PC-3 (cell line): ENCODE data around the gene CLCF1.

Source experiments
- EZH2 ChIP-seq: fragments of 300-600 bp; sonication (generic); IDR thresholded peaks from one replicate; pipeline ENCODE4 v1.6.1; 2017; ENCODE audit warnings: antibody characterized with exemption, mild to moderate bottlenecking, low read length; ENCODE audit not compliant: unreplicated experiment
- EZH2phosphoT487 ChIP-seq: fragments of 300-600 bp; sonication (generic); IDR thresholded peaks from 2 replicates; pipeline ENCODE4 v1.6.1; 2018; ENCODE audit warnings: mild to moderate bottlenecking, antibody characterized with exemption, low read length, borderline replicate concordance
- TF ChIP-seq, protein P1 (sequence below): fragments of 300-600 bp; sonication (generic); conservative IDR thresholded peaks from 2 replicates; pipeline ENCODE4 v1.5.1; 2017; ENCODE audit warnings: antibody characterized with exemption, low read depth, mild to moderate bottlenecking, low read length

DNA sequence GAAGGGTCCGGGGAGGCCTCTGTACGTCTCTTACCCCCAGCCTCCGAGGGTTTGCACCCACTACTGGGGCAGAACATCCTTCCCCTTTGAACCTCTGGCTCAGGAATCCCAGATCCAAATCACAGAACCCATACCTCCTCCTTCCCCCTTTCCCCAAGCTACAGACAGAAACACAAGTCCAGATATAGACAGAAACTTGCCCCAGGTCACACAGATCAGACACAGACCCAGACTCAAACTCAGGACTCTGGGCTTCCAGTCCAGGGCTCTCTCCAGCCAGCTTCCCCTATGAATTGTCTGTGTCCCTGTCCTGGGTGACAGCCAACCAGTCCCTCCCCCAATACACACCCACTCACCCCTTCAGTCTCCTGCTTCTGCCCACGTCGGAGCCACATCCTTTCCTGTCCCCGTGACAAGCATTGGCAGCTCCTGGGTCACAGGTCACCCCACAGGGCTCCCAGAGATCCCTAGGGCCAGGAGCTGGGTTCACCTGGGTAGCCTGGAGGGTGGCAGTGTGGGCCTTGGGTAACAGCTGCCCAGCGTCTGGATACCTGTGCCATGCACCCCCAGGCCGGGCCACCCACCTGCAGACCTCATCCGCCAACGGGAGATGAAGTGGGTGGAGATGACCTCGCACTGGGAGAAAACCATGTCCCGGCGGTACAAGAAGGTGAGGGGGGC lies 31.3 kb upstream of the CLCF1 start:
- TF ChIP-seq, protein P1, sequence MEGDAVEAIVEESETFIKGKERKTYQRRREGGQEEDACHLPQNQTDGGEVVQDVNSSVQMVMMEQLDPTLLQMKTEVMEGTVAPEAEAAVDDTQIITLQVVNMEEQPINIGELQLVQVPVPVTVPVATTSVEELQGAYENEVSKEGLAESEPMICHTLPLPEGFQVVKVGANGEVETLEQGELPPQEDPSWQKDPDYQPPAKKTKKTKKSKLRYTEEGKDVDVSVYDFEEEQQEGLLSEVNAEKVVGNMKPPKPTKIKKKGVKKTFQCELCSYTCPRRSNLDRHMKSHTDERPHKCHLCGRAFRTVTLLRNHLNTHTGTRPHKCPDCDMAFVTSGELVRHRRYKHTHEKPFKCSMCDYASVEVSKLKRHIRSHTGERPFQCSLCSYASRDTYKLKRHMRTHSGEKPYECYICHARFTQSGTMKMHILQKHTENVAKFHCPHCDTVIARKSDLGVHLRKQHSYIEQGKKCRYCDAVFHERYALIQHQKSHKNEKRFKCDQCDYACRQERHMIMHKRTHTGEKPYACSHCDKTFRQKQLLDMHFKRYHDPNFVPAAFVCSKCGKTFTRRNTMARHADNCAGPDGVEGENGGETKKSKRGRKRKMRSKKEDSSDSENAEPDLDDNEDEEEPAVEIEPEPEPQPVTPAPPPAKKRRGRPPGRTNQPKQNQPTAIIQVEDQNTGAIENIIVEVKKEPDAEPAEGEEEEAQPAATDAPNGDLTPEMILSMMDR: no peak
- no peak for TF ChIP-seq EZH2phosphoT487
- TF ChIP-seq EZH2: no peak
